Lower leg skin (tissue), 3 donors: ENCODE results near the gene ADAM20.

Source experiments
- CTCF ChIP-seq, 3 donors: fragments of 450-650 bp; IDR thresholded peaks; one replicate each; pipeline ENCODE4 v1.5.1; 2016; ENCODE audit warnings: antibody characterized with exemption in 3 of 3, mild to moderate bottlenecking in 3 of 3, moderate library complexity in 2 of 3
- POLR2A ChIP-seq, 2 donors: fragments of 450-650 bp; IDR thresholded peaks; one replicate each; pipeline ENCODE4 v1.6.1; 2016 to 2017; ENCODE audit warnings: antibody characterized with exemption in 2 of 2, mild to moderate bottlenecking in 1 of 2, moderate library complexity in 1 of 2

- TF ChIP-seq CTCF (IDR thresholded peaks at IDR 0.05) (no peak), POLR2A (IDR thresholded peaks at IDR 0.05) (no peak)
Measured at GRCh38 chr14:70514168-70515069, 20.4 kb downstream of the ADAM20 start.
